HG02938 (cell line): ENCODE results near the gene ARL17B.
A peak's percentile ranks its signal among the peaks of the same experiment; 100 is the strongest.
"Not testable (repeated sequence)": the region's sequence is repeated elsewhere in the genome, so short reads cannot be mapped to it uniquely, and the experiment has no call there.

ENCODE experiments used
- ATAC-seq: cut with Tn5 transposase; IDR thresholded peaks from one replicate; pipeline ENCODE4 v1.9.1; 2021; ENCODE audit warnings: mild to moderate bottlenecking, moderate library complexity; ENCODE audit not compliant: unreplicated experiment

Gene ARL17B

DNA sequence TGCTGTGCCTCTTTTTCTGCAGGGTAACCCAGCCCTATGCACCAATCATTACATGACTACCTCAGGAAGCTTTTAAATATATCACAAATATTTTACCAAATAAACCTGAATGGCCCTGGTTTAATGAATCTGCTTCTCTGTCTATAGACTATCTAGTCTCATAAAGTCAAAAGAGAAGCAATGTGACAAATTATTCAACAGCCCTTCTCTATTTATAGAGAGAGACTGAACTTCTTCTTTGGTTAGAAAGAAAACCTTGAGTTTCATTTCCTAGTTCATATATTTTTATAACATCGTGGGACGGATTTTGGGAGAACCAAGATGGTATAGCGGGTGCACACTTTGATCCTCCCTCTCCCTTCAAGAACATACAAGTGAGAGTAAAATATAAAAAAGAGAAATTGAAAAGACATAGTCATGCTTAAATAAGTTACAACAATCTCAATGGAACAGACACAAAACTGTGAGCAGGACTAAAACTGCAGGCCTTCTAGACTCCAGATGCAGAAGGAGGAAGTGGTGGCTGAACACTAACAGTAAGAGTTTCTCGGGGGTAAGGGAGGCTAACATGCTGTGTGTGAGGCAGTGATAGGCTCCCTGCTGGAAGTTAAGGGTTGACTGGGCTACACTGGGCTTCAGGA, 70.5 kb downstream of the ARL17B start:
- peak; percentile 79 for ATAC-seq

DNA sequence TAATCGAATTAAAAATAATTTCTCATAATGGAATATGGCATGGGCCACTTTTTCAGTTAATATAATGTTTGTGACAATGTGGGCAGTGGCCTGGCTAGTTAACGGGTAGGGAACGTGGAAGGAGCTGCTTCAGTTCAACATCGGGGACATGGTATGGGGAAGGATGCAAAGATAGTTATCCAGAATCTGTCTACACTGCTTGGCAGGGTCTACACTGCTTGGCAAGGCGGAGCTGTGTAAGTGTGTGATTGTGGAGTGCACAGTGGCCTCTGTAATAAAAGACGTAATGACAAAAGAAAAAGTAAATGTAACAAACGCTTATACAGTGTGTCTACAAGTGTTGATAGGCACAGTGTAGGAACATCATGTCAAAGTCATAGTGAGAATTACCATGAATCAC, 74.0 kb downstream of the ARL17B start:
- not testable (repeated sequence) for ATAC-seq

DNA sequence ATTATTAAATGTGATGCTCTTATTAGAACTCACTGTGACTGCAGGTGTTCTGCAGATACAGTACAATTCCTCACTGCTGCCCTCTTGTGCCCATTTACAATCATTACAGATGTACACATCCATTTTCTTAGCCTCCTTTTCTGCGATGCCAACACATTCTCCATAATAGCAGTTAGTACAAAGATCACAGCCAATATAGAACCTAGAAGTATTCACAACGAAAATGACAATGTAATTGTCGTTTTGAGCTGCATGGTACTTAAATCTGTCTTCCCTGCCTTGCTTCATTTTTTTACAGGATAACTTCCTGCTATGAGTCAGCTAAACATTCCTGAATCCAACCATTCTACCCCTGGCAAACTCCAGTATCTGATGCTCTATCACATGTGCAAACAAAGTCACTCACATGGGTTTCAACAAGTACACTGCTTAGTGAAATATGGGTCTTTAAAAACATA, 74.8 kb downstream of the ARL17B start:
- ATAC-seq = not testable (repeated sequence)

DNA sequence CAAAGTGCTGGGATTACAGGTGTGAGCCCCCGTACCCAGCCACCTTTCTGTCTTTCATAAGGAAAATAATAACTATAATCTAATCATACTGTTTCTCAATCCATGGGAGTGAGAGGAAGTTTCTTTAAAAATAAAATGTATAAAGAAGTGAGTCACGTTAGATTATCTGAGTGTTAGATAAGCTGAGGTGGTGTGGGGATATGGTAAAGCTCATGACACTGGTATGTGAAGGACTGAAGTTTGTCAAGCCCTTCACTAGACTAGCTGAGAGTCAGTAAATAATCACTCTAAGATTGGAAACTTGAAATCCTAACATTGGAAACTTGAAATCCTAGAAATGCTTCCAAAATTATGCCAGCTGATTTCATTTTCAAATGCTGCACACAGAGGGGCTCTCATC, 76.1 kb downstream of the ARL17B start:
- not testable (repeated sequence) for ATAC-seq

DNA sequence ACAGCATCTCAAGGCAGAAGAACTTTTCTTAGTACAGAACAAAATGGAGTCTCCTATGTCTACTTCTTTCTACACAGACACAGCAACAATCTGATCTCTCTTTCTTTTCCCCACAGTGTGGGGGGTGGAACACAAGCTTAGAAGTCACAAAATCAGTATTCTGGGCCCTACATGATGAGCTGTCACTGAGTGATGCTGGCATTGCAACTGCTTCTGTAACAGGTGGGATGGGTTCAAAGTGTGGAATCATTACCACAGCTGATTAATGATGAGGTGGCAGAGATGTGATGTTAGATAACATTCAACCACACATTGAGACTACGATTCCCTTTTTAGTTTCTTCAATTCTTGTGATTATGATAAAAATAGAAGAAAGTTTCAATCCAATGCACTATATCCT, 77.1 kb downstream of the ARL17B start:
- ATAC-seq = not testable (repeated sequence)

DNA sequence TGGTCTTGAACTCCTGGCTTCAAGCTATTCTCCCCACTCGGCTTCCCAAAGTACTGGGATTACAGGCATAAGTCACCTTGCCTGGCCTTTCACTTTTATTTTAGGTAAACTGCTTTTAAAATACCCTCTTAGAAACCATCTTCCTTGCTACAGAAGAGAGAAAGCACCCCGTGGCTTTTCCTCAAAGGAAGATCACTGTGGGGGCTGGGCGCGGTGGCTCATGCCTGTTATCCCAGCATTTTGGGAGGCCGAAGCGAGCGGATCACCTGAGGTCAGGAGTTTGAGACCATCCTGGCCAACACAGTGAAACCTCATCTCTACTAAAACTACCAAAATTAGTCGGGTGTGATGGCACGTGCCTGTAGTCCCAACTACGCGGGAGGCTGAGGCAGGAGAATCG, 78.9 kb downstream of the ARL17B start:
- ATAC-seq = not testable (repeated sequence)

DNA sequence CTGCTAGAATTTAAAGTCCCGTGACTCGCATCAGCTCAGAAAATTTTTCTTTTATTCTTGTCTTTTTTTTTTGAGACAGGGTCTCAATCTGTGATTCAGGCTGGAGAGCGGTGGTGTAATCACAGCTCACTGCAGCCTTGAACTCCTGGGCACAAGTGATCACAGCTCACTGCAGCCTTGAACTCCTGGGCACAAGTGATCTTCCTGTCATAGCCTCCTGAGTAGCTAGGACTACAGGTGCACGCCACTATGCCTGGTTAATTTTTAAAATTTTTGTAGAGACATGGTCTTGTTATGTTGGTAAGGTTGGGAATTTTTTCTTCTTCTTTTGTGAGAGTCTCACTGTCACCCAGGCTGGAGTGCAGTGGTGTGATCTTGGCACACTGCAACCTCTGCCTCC, 80.2 kb downstream of the ARL17B start:
- ATAC-seq = not testable (repeated sequence)

DNA sequence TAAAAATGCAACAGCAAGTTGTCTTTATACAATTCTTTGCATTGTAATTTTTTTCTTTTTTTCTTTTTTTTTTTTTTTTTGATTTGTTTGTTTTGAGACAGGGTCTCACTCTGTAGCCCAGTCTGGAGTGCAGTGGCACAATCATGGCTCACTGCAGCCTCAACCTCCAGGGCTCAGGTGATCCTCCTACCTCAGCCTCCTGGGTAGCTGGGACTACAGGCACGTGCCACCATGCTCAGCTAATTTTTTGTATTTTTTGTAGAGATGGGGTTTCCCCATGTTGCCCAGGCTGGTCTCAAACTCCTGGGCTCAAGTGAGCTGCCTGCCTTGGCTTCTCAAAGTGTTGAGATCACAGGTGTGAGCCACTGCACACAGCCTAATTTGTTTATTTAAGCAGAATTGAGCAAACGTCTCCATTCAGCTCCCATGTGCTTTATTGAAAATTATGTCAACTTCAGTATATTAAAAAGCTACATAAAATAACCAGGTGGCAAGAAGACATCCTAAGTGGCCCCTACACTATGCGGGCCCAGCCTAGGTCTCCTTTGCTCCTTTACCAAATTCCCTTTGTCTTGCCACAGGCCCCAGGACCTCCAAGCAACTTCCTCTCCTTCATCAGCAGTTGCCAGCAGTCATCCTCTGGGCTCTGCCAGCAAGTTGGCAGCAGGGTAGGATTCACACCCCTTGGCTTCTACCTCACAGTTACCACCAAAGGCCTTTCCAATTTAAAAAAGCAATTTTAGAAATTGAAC, 84.7 kb downstream of the ARL17B start:
- ATAC-seq = not testable (repeated sequence)

DNA sequence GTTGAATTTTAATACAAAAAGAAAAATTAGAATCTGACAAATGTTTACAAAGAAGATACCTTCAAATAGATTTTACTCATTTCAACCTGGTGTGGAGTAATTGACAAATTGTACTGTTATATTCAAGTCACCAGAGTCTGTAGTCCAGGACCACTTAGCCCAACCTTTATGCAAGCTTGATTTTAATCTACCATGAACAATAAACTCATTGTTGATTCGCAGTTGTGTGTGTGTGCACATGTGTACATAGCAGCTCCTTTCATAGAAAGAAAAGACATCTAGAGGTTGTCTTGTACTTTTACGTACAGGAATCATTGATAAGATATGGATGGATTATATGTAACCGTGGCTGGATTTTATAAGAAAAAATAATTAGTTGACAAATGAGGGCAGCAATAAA, 87.3 kb downstream of the ARL17B start:
- no peak for ATAC-seq

DNA sequence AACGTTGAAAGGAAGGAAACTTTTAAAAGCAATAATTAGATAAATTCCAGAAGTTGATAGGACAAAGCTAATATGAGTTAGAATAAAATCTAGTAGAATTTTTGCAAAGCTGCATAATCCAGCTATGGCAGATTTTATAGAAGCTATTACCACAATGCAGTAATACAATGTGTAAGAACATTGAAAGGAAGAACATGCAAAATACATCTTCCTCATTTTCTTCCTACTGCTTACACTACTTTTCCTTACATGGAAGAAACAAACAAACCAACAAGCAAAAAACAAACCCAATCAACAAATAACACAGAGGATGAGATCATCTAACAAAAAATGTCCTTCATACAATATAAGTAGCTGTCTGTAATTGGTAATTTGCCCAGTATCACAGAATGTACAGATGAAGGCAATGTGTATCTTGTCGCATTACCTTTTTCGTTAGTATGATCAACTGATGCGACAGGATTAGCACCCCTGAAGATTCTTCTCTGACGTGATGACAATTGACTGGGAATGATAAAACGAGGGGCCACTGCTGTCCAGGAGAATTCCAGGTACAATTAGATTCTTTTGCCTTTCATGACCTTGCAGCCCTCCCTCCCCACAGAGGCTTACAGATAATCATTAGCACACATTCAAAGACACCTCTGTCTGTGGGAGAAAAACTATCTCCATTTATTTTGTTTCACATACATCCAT, 87.9 kb downstream of the ARL17B start:
- ATAC-seq = no peak

DNA sequence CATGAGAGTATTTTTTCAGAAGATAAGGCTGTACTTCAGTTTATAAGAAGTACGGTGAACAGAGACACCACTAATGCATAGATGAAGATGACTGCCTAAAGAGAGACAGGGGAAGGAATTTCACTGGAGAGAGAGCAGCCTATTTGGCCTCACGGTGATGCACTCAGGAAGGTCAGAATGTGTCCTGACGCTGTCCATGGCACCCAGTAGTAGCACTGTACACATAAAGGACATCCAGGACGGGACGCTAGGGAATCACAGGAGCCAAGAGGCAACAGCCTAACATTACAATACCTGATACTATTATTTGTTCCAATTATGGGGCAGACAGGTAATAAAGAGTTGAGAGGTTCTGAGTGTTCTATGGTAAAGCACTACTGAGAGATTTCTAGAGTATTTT, 91.5 kb downstream of the ARL17B start:
- ATAC-seq = no peak

DNA sequence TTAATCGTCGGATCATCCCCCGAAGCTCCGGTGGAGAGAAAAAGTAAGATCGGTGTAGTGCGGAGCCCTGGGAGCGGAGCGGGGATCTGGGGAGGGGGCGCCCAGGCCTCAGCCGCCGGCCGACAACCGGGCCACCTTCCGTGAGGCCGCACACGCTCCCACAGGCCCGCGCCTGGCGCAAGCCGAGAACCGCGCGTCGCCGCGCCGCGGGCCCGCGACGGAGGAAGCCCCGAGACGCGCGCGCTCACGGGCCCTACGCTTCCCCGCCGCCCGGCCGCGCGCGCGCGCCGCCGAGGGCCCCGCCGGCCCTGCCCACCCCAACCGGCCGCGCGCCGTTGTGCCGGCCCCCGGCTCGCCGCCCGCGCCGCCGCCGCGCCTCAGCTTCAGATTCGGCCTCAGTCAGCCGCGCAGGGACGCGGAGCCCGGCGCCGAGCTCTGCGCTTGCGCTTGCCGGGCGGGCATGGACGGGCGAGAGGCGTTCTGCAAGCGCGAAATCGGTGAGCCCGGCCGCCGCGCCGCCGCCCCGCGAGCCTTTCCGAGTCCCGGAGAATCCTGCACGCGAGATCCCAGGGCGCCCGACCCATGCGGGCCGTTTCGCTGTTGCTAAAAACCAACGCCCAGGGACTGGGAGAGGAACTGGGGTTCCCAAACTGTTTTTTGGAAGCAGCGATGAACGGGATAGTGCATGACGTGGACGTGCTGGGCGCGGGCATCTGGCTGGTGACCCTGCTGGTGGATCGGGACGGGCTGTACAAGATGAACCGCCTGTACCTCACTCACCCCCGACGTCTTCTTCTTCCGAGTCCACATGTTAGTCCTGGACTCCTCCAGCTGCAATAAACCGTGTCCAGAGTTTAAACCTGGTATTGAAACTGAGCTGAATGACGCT, 94.7 kb downstream of the ARL17B start:
- peak; percentile 72 for ATAC-seq

DNA sequence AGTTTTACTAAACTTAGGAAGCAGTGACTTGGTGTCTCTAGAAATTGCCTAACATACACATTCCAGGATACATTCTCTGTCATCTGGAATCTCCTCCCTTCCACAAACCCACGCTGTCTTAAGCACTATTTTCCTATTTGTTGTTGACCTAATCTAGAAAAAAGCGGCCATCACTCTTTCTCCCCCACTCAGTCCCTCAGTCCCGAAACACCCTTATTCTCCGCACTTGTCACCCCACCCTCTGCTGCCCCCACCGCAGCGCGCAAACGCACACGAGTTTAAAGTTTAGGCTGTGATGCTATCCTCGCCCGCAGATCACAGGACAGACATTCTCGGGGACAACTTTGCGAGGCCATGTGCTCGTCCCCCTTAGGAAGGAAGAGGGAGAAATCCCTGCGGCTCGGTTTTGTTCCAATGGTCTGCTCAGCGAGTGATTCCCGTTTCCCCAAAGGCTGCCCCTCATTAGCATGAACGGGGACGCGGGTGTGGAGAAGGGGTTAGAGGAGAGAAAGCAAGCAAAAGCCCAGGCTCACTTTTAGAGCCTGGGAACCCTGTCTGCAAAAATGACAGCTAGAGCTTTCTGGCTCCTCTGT, 95.4 kb downstream of the ARL17B start:
- ATAC-seq = peak; percentile 12

DNA sequence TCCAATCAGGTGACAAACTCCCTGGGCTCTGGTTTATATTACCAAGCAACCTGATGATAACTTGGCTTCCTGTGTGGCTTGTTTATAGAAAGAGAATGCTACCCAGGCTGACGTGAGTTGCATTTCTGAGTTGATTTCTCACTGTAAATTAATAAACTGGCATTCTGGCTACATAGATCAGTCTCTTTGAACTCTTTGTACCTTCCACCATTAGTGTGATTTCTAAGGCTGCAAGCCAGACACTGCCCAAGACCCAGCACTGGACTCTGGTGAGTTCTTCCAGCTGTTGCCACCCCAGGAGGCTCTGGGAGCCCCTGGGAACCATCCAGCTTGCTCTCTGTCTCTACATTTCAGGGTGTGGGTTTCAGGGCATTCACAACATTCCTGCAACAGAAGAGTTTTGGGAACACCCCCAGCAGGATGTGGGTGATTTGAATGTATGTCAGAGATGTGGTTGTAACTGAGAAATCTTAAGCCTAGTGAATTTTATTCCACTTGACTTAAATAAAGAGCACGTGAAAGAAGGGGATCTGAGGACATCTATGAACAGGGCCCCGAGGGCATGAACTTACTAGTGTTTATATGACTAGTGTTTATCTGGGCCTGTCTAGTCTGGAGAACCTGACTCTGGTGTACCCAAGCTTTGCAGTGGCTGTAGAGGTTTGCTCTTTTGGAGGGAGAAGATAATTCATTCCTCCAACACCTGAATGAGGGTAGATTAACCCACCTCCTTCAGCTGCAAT, 96.9 kb downstream of the ARL17B start:
- no peak for ATAC-seq

DNA sequence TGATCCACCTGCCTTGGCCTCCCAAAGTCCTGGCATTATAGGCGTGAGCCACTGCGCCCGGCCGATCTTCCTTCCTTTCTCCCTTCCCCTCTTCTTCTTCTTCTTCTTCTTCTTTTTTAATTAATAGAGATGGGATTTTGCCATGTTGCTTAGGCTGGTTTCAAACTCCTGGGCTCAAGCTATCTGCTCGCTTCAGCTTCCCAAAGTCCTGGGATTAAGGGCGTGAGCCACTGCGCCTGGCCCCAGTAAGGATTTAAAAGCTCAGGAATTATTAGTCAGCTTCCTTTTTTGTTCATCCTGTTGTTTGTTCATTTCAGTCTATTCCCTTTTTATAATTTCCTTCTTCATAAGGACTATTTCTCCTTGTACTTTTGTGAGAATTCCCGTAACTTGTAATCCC, 99.3 kb downstream of the ARL17B start:
- ATAC-seq = no peak

DNA sequence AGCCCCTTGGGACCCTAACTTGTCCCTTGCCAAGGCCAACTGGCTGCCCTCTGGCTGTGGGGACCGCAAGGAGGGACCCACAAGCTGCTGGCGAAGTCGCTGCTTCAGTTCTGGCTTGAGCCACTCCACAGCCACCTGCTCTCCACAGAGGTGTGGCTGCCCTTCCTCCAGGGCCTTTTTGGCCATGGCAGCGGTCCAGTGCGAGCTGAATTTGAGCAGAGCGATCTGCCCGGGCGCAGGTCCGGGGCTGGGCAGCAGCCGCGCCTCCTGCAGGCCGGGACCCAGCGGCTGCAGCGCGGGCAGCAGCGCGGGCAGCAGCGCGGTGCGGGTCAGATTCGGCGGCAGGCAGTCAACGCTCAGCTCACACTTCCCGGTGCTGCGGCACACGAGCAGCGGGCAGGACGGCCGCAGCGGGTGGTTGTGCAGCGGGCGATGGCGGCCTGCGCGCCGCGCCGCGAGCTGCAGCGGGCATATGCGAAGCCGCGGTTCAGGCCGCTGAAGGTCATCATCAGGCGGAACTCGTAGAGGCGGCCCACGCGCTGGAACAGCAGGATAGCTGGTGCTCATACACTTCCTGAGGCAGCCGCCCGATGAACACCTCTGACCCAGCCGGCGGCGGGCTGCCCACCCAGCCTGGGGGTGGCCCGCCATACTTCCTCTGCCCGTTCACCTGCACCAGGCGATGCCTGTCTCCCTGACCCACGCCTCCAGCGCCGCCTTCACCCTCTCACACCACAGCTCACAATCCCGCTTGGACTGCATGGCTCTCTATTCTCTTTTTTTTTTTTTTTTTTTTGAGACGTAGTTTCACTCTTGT, 101.5 kb downstream of the ARL17B start:
- not testable (repeated sequence) for ATAC-seq

DNA sequence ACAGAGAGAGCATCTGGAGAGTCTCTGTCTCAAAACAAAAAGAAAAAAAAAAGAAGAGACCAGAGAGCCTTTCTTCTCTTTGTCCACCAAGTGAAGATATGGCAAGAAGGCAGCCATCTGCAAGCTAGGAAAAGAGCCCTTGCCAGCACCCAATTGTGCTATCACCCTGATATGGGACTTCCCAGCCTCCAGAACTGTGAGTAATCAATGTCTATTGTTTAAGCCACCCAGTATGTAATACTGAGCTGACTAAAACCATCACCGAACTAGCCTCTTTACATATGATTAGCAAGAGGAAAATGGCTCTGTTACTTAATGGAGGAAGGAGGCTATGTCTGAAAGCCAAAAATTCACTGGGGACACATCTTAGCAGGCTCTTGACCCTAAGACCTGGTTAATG, 105.2 kb downstream of the ARL17B start:
- not testable (repeated sequence) for ATAC-seq

DNA sequence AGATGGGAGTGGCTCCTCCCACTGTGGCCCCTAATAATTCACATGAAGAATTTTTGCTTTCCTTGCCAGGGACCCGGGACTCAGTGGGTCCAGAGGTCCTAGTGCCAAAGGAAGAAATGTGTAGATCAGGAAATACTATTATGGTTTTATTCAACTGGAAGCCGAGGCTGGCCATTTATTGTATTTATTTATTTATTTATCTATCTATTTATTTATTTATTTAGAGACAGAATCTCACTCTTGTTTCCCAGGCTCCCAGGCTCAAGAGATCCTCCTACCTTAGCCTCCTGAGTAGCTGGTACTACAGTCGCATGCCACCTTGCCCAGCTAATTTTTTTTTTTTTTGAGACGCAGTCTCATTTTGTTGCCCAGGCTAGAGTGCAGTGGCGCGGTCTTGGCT, 107.4 kb downstream of the ARL17B start:
- not testable (repeated sequence) for ATAC-seq

DNA sequence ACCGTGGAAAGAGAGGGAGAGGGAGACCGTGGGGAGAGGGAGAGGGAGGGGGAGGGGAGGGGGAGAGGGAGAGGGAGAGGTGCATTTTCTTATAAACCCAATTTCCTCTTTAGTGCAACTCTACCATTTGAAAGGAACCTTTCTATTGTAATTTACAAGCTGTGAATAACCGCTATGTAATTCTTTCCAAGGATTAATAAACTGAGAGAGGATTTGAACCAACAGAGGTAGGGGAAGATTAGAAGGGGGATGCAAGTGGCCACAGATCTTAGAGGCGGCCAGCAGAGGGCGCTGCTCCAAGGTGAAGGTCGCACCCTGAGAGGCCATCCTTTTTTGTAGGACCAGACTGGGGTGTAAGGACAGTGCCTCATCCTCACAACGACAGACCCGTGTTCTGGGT, 107.8 kb downstream of the ARL17B start:
- not testable (repeated sequence) for ATAC-seq
